CD4-positive, alpha-beta T cell (primary cell): Measurements from ENCODE around the gene SDK1. TPM values are rescaled to one million over a fixed set of nuclear protein-coding genes. Genes with fewer than 3 reads are reported as not detected.

Experiments used
- ATAC-seq: fragments of 200-7000 bp; cut with Tn5 transposase; one replicate; pipeline ENCODE4 v1.10.0; 2022; ENCODE audit warnings: mild to moderate bottlenecking; ENCODE audit not compliant: poor library complexity
- CTCF ChIA-PET: fragments of 350-600 bp; sonication (Branson Sonifier 250); formaldehyde crosslinking; loops from one replicate; lab custom pipeline; 2021; ENCODE audit warnings: antibody characterized with exemption, inconsistent platforms; lab: Charles Lee
- POLR2A ChIA-PET: fragments of 350-600 bp; sonication (Branson Sonifier 250); formaldehyde crosslinking; loops from one replicate; lab custom pipeline; 2021; ENCODE audit warnings: antibody characterized with exemption, inconsistent platforms; lab: Charles Lee
- DNase-seq, 14 experiments: peaks; one replicate each; pipeline ENCODE4 v3.0.0-alpha.2; 2013 to 2020; ENCODE audit warnings: mixed read lengths in 2 of 14
- H3K27ac ChIP-seq, 2 donors: one replicate each; pipeline versions ENCODE4 v1.5.1 to v1.7.0; 2013; ENCODE audit warnings: low read length in 2 of 2, low read depth in 1 of 2, mild to moderate bottlenecking in 1 of 2
- H3K27me3 ChIP-seq, 2 experiments: 1 replicate in 1 of 2; 2 replicates in 1 of 2; pipeline versions ENCODE4 v1.6.1 to v1.7.0; 2013; ENCODE audit warnings: low read length in 2 of 2, control low read depth in 1 of 2, mild to moderate bottlenecking in 1 of 2, moderate library complexity in 1 of 2; ENCODE audit not compliant: insufficient read depth in 2 of 2, control insufficient read depth in 1 of 2
- H3K36me3 ChIP-seq: one replicate; pipeline ENCODE4 v1.6.1; 2013; ENCODE audit warnings: low read length, control low read depth; ENCODE audit not compliant: insufficient read depth
- H3K4me1 ChIP-seq: one replicate; pipeline ENCODE4 v1.6.1; 2013; ENCODE audit warnings: low read length, control low read depth; ENCODE audit not compliant: insufficient read depth
- H3K4me3 ChIP-seq: one replicate; pipeline ENCODE4 v1.5.1; 2013; ENCODE audit warnings: mild to moderate bottlenecking, low read length, moderate library complexity
- H3K9me3 ChIP-seq, 2 experiments: 1 replicate in 1 of 2; 2 replicates in 1 of 2; pipeline versions ENCODE4 v1.6.1 to v1.7.0; 2013; ENCODE audit warnings: low read length in 2 of 2, mild to moderate bottlenecking in 2 of 2, control low read depth in 1 of 2, moderate library complexity in 1 of 2; ENCODE audit not compliant: control insufficient read depth in 1 of 2, insufficient read depth in 1 of 2
- H3K27ac Mint-ChIP-seq: one replicate; pipeline ENCODE4 v1.8.0; 2020; ENCODE audit warnings: mixed read lengths
- H3K27me3 Mint-ChIP-seq: one replicate; pipeline ENCODE4 v1.8.0; 2021; ENCODE audit warnings: mixed read lengths
- H3K36me3 Mint-ChIP-seq: one replicate; pipeline ENCODE4 v1.8.0; 2021; ENCODE audit warnings: low read depth, mixed read lengths
- H3K4me1 Mint-ChIP-seq: one replicate; pipeline ENCODE4 v1.8.0; 2021; ENCODE audit warnings: low read depth, mixed read lengths
- H3K4me3 Mint-ChIP-seq: one replicate; pipeline ENCODE4 v1.8.0; 2020; ENCODE audit warnings: mild to moderate bottlenecking, mixed read lengths
- H3K9me3 Mint-ChIP-seq: one replicate; pipeline ENCODE4 v1.8.0; 2020; ENCODE audit warnings: mixed read lengths
- intact Hi-C, 2 experiments: fragments of 100-400 bp; cut with DNase I in 1 of 2; cut with micrococcal nuclease in 1 of 2; formaldehyde crosslinking; loops; one replicate each; pipeline versions ENCODE4 v1.15.1 to v1.9.0; 2023 to 2025; cut with DNase I, micrococcal nuclease
- total RNA-seq, 174 experiments: library from RNA in 2 of 174; stranded (reverse) in 2 of 174; gene quantifications; one replicate each; pipeline ENCODE4 v1.2.3 and lab custom pipeline; 2021 to 2026
- TF ChIP-seq, protein P1 (sequence below): fragments of 200-600 bp; IDR thresholded peaks from one replicate; pipeline ENCODE4 v1.8.0; 2022; ENCODE audit warnings: antibody characterized with exemption, mild to moderate bottlenecking

Gene SDK1
- total RNA-seq, 2 experiments from 2014 or later, result 1.1 to 1.3 TPM

DNA sequence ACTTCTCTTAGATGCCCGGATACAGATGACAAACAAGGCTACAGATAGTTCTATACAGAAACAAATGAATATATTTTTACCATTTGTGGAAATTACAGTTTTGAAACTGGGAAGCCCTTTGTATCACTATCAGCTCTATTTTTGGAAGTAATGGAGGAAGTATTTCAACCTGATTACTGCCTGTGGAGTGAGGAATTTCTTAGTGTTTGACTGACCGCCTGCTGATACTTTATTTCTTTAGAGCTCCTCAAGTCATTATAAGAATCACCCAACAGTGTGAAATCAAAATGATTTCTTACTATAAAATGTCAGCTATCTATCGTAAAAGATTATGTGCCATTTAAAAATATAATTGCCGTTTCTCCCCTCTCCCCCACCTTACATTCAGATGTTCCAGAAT lies 290.9 kb downstream of the SDK1 start:
- no peak for DNase-seq
- Mint-ChIP-seq H3K27me3 (no peaks in the 10 kb centered on the region), H3K27ac (no peak overlapping the region), H3K4me3 (no peak overlapping the region), H3K9me3 (no peaks in the 10 kb centered on the region), H3K36me3 (no peaks in the 10 kb centered on the region), H3K4me1 (peaks cover 11% of the 10 kb centered on the region)
- no peak for ATAC-seq
- POLR2A ChIA-PET, result no interaction called here
- H3K9me3 ChIP-seq, result no peaks in the 10 kb centered on the region
- TF ChIP-seq, protein P1, sequence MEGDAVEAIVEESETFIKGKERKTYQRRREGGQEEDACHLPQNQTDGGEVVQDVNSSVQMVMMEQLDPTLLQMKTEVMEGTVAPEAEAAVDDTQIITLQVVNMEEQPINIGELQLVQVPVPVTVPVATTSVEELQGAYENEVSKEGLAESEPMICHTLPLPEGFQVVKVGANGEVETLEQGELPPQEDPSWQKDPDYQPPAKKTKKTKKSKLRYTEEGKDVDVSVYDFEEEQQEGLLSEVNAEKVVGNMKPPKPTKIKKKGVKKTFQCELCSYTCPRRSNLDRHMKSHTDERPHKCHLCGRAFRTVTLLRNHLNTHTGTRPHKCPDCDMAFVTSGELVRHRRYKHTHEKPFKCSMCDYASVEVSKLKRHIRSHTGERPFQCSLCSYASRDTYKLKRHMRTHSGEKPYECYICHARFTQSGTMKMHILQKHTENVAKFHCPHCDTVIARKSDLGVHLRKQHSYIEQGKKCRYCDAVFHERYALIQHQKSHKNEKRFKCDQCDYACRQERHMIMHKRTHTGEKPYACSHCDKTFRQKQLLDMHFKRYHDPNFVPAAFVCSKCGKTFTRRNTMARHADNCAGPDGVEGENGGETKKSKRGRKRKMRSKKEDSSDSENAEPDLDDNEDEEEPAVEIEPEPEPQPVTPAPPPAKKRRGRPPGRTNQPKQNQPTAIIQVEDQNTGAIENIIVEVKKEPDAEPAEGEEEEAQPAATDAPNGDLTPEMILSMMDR, result no peak
- no peaks in the 10 kb centered on the region for H3K27me3 ChIP-seq
- intact Hi-C loops, result no loop called here
- H3K36me3 ChIP-seq, result no peaks in the 10 kb centered on the region
- no peaks in the 10 kb centered on the region for H3K4me1 ChIP-seq
- no peak overlapping the region for H3K27ac ChIP-seq
- no peak overlapping the region for H3K4me3 ChIP-seq
- CTCF ChIA-PET, result interaction anchor here (1.0 to 1.5 kb wide), 2 partner anchors 9 to 28 kb away, joined by 3 to 4 read pairs; no protein-coding TSS in a partner anchor

DNA sequence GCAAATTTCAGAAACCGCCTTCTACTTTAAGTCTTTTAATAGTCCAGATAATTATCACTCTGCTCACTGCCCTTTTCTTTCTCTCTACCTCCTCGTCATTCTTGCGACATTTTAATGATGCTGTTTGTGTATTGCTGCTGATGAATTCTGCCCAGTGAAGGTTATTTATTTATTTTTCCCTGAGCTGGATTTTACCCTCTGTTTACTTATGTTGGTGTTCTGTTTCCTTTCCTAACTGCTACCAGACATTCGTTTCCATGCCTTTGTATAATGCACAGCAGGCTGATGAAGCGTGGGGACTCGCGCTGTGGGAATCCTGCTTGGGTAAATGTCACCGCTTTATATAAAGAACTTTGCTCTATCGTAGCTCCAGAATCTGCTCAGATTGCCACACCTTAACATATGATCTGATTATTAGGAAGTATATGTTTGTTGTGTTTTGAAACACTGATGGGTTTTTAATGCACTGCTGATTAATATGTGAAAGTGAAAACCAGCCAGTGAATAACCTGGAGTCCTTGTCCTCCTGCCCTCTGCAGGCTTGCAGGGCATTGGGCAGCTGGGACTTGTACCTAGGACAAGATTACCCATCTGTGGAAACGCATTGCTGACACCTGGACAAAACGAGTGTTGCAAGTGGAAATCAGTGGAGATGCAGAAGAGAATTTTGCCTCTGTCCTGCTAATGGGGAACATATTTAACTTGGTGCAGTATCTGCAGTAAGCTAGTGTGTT lies 291.5 kb downstream of the SDK1 start:
- ChIA-PET POLR2A (no interaction called here), CTCF (interaction anchor here (1.0 to 1.5 kb wide), 2 partner anchors 9 to 29 kb away, joined by 3 to 4 read pairs; no protein-coding TSS in a partner anchor)
- Histone ChIP-seq H3K4me1 (no peaks in the 10 kb centered on the region), H3K9me3 (no peaks in the 10 kb centered on the region), H3K27me3 (no peaks in the 10 kb centered on the region), H3K4me3 (no peak overlapping the region), H3K27ac (no peak overlapping the region), H3K36me3 (no peaks in the 10 kb centered on the region)
- DNase-seq (no peak), ATAC-seq (no peak)
- H3K27ac Mint-ChIP-seq, result no peak overlapping the region
- no peaks in the 10 kb centered on the region for H3K9me3 Mint-ChIP-seq
- no peak overlapping the region for H3K4me3 Mint-ChIP-seq
- intact Hi-C loops, result no loop called here
- TF ChIP-seq, protein P1, result no peak
- H3K27me3 Mint-ChIP-seq, result no peaks in the 10 kb centered on the region
- H3K4me1 Mint-ChIP-seq, result peaks cover 11% of the 10 kb centered on the region
- no peaks in the 10 kb centered on the region for H3K36me3 Mint-ChIP-seq

DNA sequence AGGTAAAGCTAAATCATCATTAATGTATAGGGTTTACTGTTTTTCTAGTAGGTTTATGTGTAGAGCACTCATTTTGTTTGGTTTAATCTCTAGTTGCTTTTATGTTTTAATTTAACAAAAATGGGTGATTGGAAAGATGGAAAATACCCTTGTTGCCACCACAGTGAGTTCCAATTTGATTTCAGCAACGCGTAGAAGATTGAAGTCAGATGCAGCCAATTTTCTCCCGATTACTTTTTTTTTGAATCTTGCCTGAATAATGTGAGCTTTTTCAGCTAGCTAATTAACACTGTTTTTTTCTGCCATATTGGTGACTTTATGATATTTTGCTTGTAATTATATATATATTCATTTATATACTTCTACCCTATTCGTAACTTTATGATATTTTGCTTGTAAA lies 293.8 kb downstream of the SDK1 start:
- H3K27me3 Mint-ChIP-seq, result no peaks in the 10 kb centered on the region
- no peak overlapping the region for H3K27ac Mint-ChIP-seq
- no peak overlapping the region for H3K4me3 Mint-ChIP-seq
- ChIA-PET POLR2A (no interaction called here), CTCF (no interaction called here)
- intact Hi-C loops, result no loop called here
- Histone ChIP-seq H3K27me3 (no peaks in the 10 kb centered on the region), H3K9me3 (no peaks in the 10 kb centered on the region), H3K27ac (no peak overlapping the region), H3K4me1 (no peaks in the 10 kb centered on the region), H3K36me3 (no peaks in the 10 kb centered on the region), H3K4me3 (no peak overlapping the region)
- ATAC-seq, result no peak
- H3K36me3 Mint-ChIP-seq, result no peaks in the 10 kb centered on the region
- no peak for DNase-seq
- TF ChIP-seq, protein P1, result no peak
- no peaks in the 10 kb centered on the region for H3K9me3 Mint-ChIP-seq
- H3K4me1 Mint-ChIP-seq, result no peaks in the 10 kb centered on the region
